PC-9 (cell line): ENCODE results near the gene PILRA.

Source experiments
- CTCF ChIP-seq: fragments of 200-600 bp; sonication (generic); conservative IDR thresholded peaks from 2 replicates; pipeline ENCODE4 v1.6.1; 2017; ENCODE audit warnings: mixed run types, antibody characterized with exemption, mild to moderate bottlenecking, moderate library complexity
- EZH2 ChIP-seq: fragments of 200-600 bp; sonication (generic); IDR thresholded peaks from 2 replicates; pipeline ENCODE4 v1.8.0; 2017; ENCODE audit warnings: antibody characterized with exemption, low read depth

- TF ChIP-seq CTCF = no peak
- TF ChIP-seq EZH2 = no peak
Observed at GRCh38 chr7:100349757-100350156, 23.5 kb upstream of the PILRA start.
